Cardiac muscle cell (in vitro differentiated cells and primary cell): ENCODE data around the gene SCAMP5. TPM values are rescaled to one million over a fixed set of nuclear protein-coding genes. Genes with fewer than 3 reads are reported as not detected.

ENCODE experiments used
- DNase-seq, 2 donors: peaks; one replicate each; pipeline versions ENCODE4 v3.0.0 to v3.0.0-alpha.2; 2010 to 2017; ENCODE audit warnings: low read depth in 1 of 2, low spot score in 1 of 2
- H3K27ac ChIP-seq: fragments of 200-600 bp; sonication (generic); 2 replicates; pipeline ENCODE4 v1.5.1; 2016
- H3K27me3 ChIP-seq: fragments of 200-600 bp; sonication (generic); 2 replicates; pipeline ENCODE4 v1.6.0; 2016; ENCODE audit warnings: control low read depth
- H3K36me3 ChIP-seq: fragments of 200-600 bp; sonication (generic); 2 replicates; pipeline ENCODE4 v1.5.1; 2016; ENCODE audit warnings: control low read depth
- H3K4me1 ChIP-seq: fragments of 200-600 bp; sonication (generic); 2 replicates; pipeline ENCODE4 v1.8.1; 2017; ENCODE audit warnings: low read depth, mild to moderate bottlenecking, mixed run types
- H3K4me3 ChIP-seq: fragments of 200-600 bp; sonication (generic); 2 replicates; pipeline ENCODE4 v1.5.1; 2016; ENCODE audit warnings: mild to moderate bottlenecking
- H3K9me3 ChIP-seq: fragments of 200-600 bp; sonication (generic); 2 replicates; pipeline ENCODE4 v1.5.1; 2017; ENCODE audit warnings: low read depth, mild to moderate bottlenecking, control low read depth
- polyA plus RNA-seq: library from polyadenylated mRNA; unstranded; fragments of >200 nt; fragmentation: Nextera tagmentation; extraction: Ambion mirVana; gene quantifications from 2 replicates; pipeline ENCODE4 v1.2.1, GENCODE V29; 2016
- total RNA-seq: library from RNA; depleted of rRNA; stranded (reverse); fragments of >200 nt; gene quantifications from 2 replicates; pipeline ENCODE4 v1.2.3, GENCODE V29; 2016
- TF ChIP-seq, protein P1 (sequence below): IDR thresholded peaks from 2 replicates; pipeline ENCODE4 v1.5.1; 2012; ENCODE audit warnings: low read depth, mild to moderate bottlenecking, low read length

The SCAMP5 gene
- total and polyA plus RNA-seq, 2 experiments from 2014 or later, result 3.3 to 5.8 TPM

DNA sequence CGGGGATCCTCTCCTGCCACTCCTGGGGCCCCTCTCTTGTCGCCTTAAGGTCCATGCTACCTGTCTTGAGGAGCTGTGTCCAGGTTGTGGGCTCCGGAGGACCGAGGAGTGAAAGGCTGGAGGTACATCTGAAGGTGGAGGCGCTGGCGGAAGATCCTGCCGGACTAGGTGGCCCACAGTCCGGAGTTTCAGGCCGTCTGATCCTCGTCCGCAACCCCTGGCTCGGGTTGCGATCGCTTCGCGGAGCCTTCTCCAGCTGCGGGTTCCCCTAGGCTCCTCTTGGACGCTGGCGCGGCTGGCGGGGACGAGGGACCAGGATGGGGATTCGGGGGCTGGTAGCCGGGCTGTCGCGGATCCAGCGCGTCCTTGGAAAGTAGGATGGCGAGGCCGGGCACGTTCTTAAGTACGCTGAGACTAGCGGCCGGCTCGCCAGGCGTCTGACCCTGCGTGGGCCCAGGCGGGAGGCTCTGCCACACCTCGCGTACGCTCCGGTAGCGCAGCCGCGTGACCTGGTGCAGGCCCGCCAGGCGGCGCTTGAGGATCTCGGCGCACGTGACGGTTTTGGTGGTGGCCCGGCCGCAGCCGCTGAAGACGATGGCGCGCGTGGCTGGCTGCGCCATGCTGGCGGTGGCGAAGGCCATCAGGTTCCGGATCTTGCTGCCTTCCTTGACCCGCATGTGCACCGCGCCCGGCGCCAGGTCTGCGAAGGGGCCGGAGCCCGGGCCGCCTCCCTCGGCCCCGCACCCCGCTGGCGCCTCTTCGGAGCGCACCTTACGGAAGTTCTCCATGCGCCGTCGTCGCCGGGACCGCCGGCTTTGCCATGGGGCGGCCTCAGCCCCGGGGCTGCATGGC lies 39.3 kb upstream of the SCAMP5 start:
- H3K36me3 ChIP-seq, result no peaks in the 10 kb centered on the region
- peak; percentile 77 to 82 for DNase-seq
- H3K9me3 ChIP-seq, result no peaks in the 10 kb centered on the region
- H3K27ac ChIP-seq, result no peak overlapping the region
- TF ChIP-seq, protein P1, sequence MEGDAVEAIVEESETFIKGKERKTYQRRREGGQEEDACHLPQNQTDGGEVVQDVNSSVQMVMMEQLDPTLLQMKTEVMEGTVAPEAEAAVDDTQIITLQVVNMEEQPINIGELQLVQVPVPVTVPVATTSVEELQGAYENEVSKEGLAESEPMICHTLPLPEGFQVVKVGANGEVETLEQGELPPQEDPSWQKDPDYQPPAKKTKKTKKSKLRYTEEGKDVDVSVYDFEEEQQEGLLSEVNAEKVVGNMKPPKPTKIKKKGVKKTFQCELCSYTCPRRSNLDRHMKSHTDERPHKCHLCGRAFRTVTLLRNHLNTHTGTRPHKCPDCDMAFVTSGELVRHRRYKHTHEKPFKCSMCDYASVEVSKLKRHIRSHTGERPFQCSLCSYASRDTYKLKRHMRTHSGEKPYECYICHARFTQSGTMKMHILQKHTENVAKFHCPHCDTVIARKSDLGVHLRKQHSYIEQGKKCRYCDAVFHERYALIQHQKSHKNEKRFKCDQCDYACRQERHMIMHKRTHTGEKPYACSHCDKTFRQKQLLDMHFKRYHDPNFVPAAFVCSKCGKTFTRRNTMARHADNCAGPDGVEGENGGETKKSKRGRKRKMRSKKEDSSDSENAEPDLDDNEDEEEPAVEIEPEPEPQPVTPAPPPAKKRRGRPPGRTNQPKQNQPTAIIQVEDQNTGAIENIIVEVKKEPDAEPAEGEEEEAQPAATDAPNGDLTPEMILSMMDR, result peak; percentile 48
- peak overlapping the region; percentile 41 for H3K4me3 ChIP-seq
- peaks cover 24% of the 10 kb centered on the region for H3K4me1 ChIP-seq
- H3K27me3 ChIP-seq, result peaks cover 36% of the 10 kb centered on the region

GRCh38 chr15:74956648-74957475 lies 38.5 kb upstream of the SCAMP5 start, which contains the start of gene RPP25:
TSS of gene RPP25 (minus strand) at chr15:74956772. CDS start at chr15:74956583, 189 bp downstream.
- peaks cover 38% of the 10 kb centered on the region for H3K27me3 ChIP-seq
- H3K36me3 ChIP-seq, result no peaks in the 10 kb centered on the region
- H3K4me1 ChIP-seq, result peaks cover 24% of the 10 kb centered on the region
- H3K9me3 ChIP-seq, result no peaks in the 10 kb centered on the region
- TF ChIP-seq, protein P1, result no peak
- H3K4me3 ChIP-seq, result peak within 1 kb of the TSS; percentile 41
- H3K27ac ChIP-seq, result no peak within 1 kb of the TSS
- peak; percentile 81 to 89 for DNase-seq

- H3K27ac ChIP-seq, result no peak overlapping the region
- peaks cover 24% of the 10 kb centered on the region for H3K4me1 ChIP-seq
- H3K36me3 ChIP-seq, result no peaks in the 10 kb centered on the region
- H3K9me3 ChIP-seq, result no peaks in the 10 kb centered on the region
- peak in 1 of 2 donors; percentile 32 for DNase-seq
- peak overlapping the region; percentile 41 for H3K4me3 ChIP-seq
- peaks cover 38% of the 10 kb centered on the region for H3K27me3 ChIP-seq
- TF ChIP-seq, protein P1, result no peak
Measured at GRCh38 chr15:74957476-74958035, 37.8 kb upstream of the SCAMP5 start.

DNA sequence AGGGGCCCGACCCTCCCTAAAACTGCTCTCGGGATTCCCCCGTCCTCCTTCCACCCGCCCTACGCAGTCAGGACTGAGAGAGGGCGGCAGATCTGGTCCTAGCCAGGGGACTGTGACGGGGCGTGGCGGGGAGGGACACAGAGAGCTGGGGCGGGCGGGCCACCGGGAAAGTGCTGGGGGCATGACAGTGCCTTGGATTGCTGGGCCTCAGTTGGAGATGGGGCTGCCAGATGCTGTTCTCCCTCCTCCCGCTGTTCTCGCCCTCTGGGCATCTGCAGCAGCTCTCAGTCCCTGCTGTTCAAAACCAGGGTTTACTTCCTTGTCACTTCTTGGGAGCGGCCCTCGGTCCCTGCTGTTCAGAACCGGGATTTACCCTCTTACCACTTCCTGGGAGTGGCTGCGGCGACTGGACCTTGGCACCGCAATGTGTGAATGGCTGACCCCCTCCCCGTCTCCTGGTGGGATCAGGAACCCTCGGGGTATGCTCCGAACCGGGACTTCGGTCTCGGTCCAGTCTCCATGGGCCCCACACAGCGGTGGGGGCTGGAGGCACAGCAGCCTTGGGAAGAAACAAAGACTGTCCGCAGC lies 36.9 kb upstream of the SCAMP5 start:
- Histone ChIP-seq H3K4me3 (peak overlapping the region; percentile 13), H3K4me1 (peaks cover 24% of the 10 kb centered on the region), H3K27me3 (peaks cover 38% of the 10 kb centered on the region), H3K9me3 (no peaks in the 10 kb centered on the region), H3K36me3 (no peaks in the 10 kb centered on the region), H3K27ac (no peak overlapping the region)
- peak; percentile 40 to 43 for DNase-seq
- TF ChIP-seq, protein P1, result peak; percentile 15

- DNase-seq, result no peak
- Histone ChIP-seq H3K36me3 (no peaks in the 10 kb centered on the region), H3K4me3 (peak overlapping the region; percentile 13), H3K27me3 (peaks cover 38% of the 10 kb centered on the region), H3K9me3 (no peaks in the 10 kb centered on the region), H3K27ac (no peak overlapping the region), H3K4me1 (peaks cover 22% of the 10 kb centered on the region)
- TF ChIP-seq, protein P1, result no peak
Measured at GRCh38 chr15:74958908-74959585, 36.3 kb upstream of the SCAMP5 start.
